ENCODE measurements around the gene RPL41. TPM values are rescaled to one million over a fixed set of nuclear protein-coding genes. Genes with fewer than 3 reads are reported as not detected.

The RPL41 gene
- total RNA-seq, 1 donor from 2014 or later: 3,078 TPM

DNA sequence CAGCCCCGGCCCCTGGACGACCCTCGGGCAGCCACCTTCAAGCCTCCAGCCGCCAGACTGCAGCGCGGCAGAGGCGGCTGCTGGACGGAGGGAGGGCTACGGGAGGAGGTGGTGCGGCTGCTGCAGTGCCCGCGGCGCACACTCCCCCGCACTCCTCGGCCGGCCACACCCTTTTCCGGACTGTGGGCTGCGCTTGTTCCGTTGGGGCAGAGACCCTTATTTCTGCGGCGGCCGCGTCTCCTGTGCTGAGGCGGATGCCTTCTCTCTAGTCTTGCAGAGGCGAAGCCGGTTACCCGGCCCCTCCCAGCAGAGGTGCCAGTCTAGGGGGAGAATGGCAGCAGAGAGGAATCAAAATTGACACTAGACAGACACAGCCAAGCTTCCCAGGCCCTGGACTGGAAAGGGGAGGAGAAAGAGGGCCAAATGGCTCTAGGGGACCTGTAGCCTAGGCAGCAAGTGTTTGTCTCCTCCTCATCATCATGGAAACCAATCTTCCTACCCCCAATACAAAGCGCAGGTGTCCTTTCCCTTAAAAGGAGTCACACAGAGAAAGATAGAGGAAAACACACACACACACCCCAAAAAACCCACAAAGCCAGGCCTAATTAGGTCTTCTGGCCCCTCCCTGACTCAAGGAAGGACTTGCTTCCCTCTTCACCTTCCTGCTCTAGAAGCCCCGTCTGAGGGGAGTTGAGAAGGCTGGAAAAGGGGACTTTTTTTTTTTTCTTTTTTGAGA lies 12.9 kb downstream of the RPL41 start:
- H3K4me1 ChIP-seq (ENCODE audit: insufficient read depth, low read length): peaks cover 13% of the 10 kb centered on the region
- TF ChIP-seq, protein P1, sequence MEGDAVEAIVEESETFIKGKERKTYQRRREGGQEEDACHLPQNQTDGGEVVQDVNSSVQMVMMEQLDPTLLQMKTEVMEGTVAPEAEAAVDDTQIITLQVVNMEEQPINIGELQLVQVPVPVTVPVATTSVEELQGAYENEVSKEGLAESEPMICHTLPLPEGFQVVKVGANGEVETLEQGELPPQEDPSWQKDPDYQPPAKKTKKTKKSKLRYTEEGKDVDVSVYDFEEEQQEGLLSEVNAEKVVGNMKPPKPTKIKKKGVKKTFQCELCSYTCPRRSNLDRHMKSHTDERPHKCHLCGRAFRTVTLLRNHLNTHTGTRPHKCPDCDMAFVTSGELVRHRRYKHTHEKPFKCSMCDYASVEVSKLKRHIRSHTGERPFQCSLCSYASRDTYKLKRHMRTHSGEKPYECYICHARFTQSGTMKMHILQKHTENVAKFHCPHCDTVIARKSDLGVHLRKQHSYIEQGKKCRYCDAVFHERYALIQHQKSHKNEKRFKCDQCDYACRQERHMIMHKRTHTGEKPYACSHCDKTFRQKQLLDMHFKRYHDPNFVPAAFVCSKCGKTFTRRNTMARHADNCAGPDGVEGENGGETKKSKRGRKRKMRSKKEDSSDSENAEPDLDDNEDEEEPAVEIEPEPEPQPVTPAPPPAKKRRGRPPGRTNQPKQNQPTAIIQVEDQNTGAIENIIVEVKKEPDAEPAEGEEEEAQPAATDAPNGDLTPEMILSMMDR (IDR thresholded peaks at IDR 0.05; ENCODE audit: insufficient read depth, low read depth, low read length): no peak
- no peak for TF ChIP-seq EZH2 (IDR thresholded peaks at IDR 0.05; ENCODE audit: insufficient read depth, low read length)
- Mint-ChIP-seq H3K36me3 (ENCODE audit: low read depth, unreplicated experiment) (peaks cover 17% of the 10 kb centered on the region), H3K27ac (ENCODE audit: unreplicated experiment) (peak overlapping the region; percentile 63), H3K9me3 (ENCODE audit: unreplicated experiment) (no peaks in the 10 kb centered on the region), H3K27me3 (ENCODE audit: low read depth, unreplicated experiment) (no peaks in the 10 kb centered on the region), H3K4me1 (ENCODE audit: low read depth, unreplicated experiment) (peaks cover 22% of the 10 kb centered on the region), H3K4me3 (ENCODE audit: unreplicated experiment) (peak overlapping the region; percentile 98)
- H3K79me2 ChIP-seq (ENCODE audit: insufficient read depth, low read length): peaks cover 45% of the 10 kb centered on the region
- H2AFZ ChIP-seq (ENCODE audit: low read depth, low read length): peak overlapping the region; percentile 49
- peak overlapping the region; percentile 84 for H3K9ac ChIP-seq (ENCODE audit: low read length)
- peak overlapping the region; percentile 90 for H3K4me2 ChIP-seq (ENCODE audit: low read length)
- no peak for FAIRE-seq
- peak; percentile 31 for DNase-seq (ENCODE audit: low read depth)
- no peaks in the 10 kb centered on the region for H3K27me3 ChIP-seq (ENCODE audit: insufficient read depth, low read length)
- H4K20me1 ChIP-seq (ENCODE audit: insufficient read depth, low read length): peaks cover 19% of the 10 kb centered on the region
- peak overlapping the region; percentile 17 for H3K27ac ChIP-seq (ENCODE audit: low read depth, low read length)
- H3K9me3 ChIP-seq (ENCODE audit: insufficient read depth, low read depth, low read length): no peaks in the 10 kb centered on the region
- peak overlapping the region; percentile 81 for H3K4me3 ChIP-seq (ENCODE audit: insufficient read depth, low read depth, low read length)
- H3K36me3 ChIP-seq (ENCODE audit: insufficient read depth, low read length): peaks cover 22% of the 10 kb centered on the region

DNA sequence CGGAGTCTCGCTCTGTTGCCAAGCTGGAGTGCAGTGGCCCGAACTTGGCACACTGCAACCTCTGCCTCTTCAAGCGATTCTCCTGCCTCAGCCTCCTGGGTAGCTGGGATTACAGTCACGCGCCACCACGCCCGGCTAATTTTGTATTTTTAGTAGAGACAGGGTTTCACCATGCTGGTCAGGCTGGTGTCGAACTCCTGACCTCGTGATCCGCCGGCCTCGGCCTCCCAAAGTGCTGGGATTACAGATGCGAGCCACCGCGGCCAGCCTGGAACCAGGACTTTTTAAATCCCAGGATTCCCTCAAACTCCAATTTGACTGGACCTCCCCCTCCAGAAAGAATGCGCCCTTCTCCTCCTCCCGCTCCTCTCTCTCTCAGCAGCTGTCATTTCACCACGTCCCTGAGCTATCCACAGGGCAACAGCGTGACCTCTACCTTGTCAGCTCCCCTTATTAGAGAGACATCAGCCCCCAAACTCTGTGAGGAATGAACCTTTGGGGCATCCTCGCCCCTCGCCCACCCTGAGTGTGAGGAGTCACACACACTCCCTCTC lies 13.6 kb downstream of the RPL41 start:
- H3K36me3 Mint-ChIP-seq (ENCODE audit: low read depth, unreplicated experiment): peaks cover 17% of the 10 kb centered on the region
- peaks cover 22% of the 10 kb centered on the region for H3K4me1 Mint-ChIP-seq (ENCODE audit: low read depth, unreplicated experiment)
- H3K9me3 ChIP-seq (ENCODE audit: insufficient read depth, low read depth, low read length): no peaks in the 10 kb centered on the region
- DNase-seq (ENCODE audit: low read depth) (no peak), FAIRE-seq (no peak)
- H3K27ac Mint-ChIP-seq (ENCODE audit: unreplicated experiment): peak overlapping the region; percentile 8
- H3K27me3 Mint-ChIP-seq (ENCODE audit: low read depth, unreplicated experiment): no peaks in the 10 kb centered on the region
- H3K79me2 ChIP-seq (ENCODE audit: insufficient read depth, low read length): peaks cover 45% of the 10 kb centered on the region
- TF ChIP-seq, protein P1 (IDR thresholded peaks at IDR 0.05; ENCODE audit: insufficient read depth, low read depth, low read length): no peak
- TF ChIP-seq EZH2 (IDR thresholded peaks at IDR 0.05; ENCODE audit: insufficient read depth, low read length): no peak
- no peak overlapping the region for H2AFZ ChIP-seq (ENCODE audit: low read depth, low read length)
- peaks cover 22% of the 10 kb centered on the region for H3K36me3 ChIP-seq (ENCODE audit: insufficient read depth, low read length)
- peak overlapping the region; percentile 90 for H3K4me2 ChIP-seq (ENCODE audit: low read length)
- H3K4me3 ChIP-seq (ENCODE audit: insufficient read depth, low read depth, low read length): no peak overlapping the region
- H4K20me1 ChIP-seq (ENCODE audit: insufficient read depth, low read length): peaks cover 19% of the 10 kb centered on the region
- H3K9me3 Mint-ChIP-seq (ENCODE audit: unreplicated experiment): no peaks in the 10 kb centered on the region
- peak overlapping the region; percentile 98 for H3K4me3 Mint-ChIP-seq (ENCODE audit: unreplicated experiment)
- no peaks in the 10 kb centered on the region for H3K27me3 ChIP-seq (ENCODE audit: insufficient read depth, low read length)
- H3K27ac ChIP-seq (ENCODE audit: low read depth, low read length): no peak overlapping the region
- H3K9ac ChIP-seq (ENCODE audit: low read length): peak overlapping the region; percentile 84
- peaks cover 13% of the 10 kb centered on the region for H3K4me1 ChIP-seq (ENCODE audit: insufficient read depth, low read length)

DNA sequence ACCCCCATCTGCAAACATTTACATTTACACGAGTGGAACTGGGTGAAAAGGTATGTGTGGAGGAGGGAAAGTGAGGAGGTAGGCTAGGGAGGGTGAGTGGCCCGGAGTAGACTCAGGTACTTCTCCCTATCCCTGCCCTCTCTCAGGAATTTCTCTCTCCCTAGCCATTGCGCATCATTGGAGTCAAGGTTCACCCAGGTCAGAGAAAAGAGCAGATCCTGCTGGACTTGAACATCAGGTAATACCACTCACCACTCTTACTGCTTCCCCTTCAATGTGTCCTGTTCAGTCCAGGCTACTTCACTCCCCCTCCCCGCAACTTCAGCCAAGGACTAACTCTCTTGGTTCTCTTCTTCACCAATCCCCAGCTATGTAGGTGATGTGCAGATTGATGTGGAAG lies 14.4 kb downstream of the RPL41 start:
- peaks cover 19% of the 10 kb centered on the region for H3K36me3 Mint-ChIP-seq (ENCODE audit: low read depth, unreplicated experiment)
- Histone ChIP-seq H3K4me2 (ENCODE audit: low read length) (peak overlapping the region; percentile 90), H3K36me3 (ENCODE audit: insufficient read depth, low read length) (peaks cover 22% of the 10 kb centered on the region), H4K20me1 (ENCODE audit: insufficient read depth, low read length) (peaks cover 19% of the 10 kb centered on the region), H3K9me3 (ENCODE audit: insufficient read depth, low read depth, low read length) (no peaks in the 10 kb centered on the region), H3K9ac (ENCODE audit: low read length) (peak overlapping the region; percentile 84), H3K4me1 (ENCODE audit: insufficient read depth, low read length) (peaks cover 13% of the 10 kb centered on the region), H3K4me3 (ENCODE audit: insufficient read depth, low read depth, low read length) (no peak overlapping the region), H3K27me3 (ENCODE audit: insufficient read depth, low read length) (no peaks in the 10 kb centered on the region), H3K27ac (ENCODE audit: low read depth, low read length) (no peak overlapping the region), H3K79me2 (ENCODE audit: insufficient read depth, low read length) (peaks cover 45% of the 10 kb centered on the region), H2AFZ (ENCODE audit: low read depth, low read length) (no peak overlapping the region)
- H3K4me1 Mint-ChIP-seq (ENCODE audit: low read depth, unreplicated experiment): peaks cover 22% of the 10 kb centered on the region
- H3K9me3 Mint-ChIP-seq (ENCODE audit: unreplicated experiment): no peaks in the 10 kb centered on the region
- H3K27ac Mint-ChIP-seq (ENCODE audit: unreplicated experiment): no peak overlapping the region
- no peak for TF ChIP-seq EZH2 (IDR thresholded peaks at IDR 0.05; ENCODE audit: insufficient read depth, low read length)
- TF ChIP-seq, protein P1 (IDR thresholded peaks at IDR 0.05; ENCODE audit: insufficient read depth, low read depth, low read length): no peak
- H3K4me3 Mint-ChIP-seq (ENCODE audit: unreplicated experiment): peak overlapping the region; percentile 98
- no peak for FAIRE-seq
- H3K27me3 Mint-ChIP-seq (ENCODE audit: low read depth, unreplicated experiment): no peaks in the 10 kb centered on the region
- DNase-seq (ENCODE audit: low read depth): no peak
